IMR-90 (cell line): ENCODE results near the gene PAM. TPM values are rescaled to one million over a fixed set of nuclear protein-coding genes. Genes with fewer than 3 reads are reported as not detected.

ENCODE experiments used
- ATAC-seq: fragments of 200-7000 bp; cut with Tn5 transposase; 2 replicates; pipeline ENCODE4 v1.9.1; 2020; ENCODE audit warnings: low read depth, mild to moderate bottlenecking, moderate library complexity
- BruUV-seq: library from RNA; stranded (reverse); fragments of 400-500 nt; replicated peaks from 2 replicates; lab custom pipeline; 2021; lab: Mats Ljungman, UMichigan
- CTCF ChIA-PET: fragments of 300-600 bp; formaldehyde crosslinking; extraction: SDS; loops from one replicate; lab custom pipeline; 2021; ENCODE audit warnings: antibody characterized with exemption; lab: Yijun Ruan, JAX
- POLR2A ChIA-PET: fragments of 300-600 bp; sonication (Branson Sonifier 250); formaldehyde crosslinking; loops from one replicate; lab custom pipeline; 2022; ENCODE audit warnings: antibody characterized with exemption; ENCODE audit not compliant: unreplicated experiment; lab: Charles Lee
- DNase-seq: peaks from one replicate; pipeline ENCODE4 v3.0.0; 2013
- H2AFZ ChIP-seq: replicated peaks from 2 replicates; pipeline ENCODE3; 2013; ENCODE audit warnings: low read length, mild to moderate bottlenecking; ENCODE audit not compliant: poor library complexity
- H2AK5ac ChIP-seq: 2 replicates; pipeline ENCODE4 v1.6.1; 2013; ENCODE audit warnings: low read depth, low read length, inconsistent platforms
- H2AK9ac ChIP-seq: replicated peaks from 2 replicates; pipeline ENCODE3; 2013; ENCODE audit warnings: mild to moderate bottlenecking, low read depth, low read length, moderate library complexity; ENCODE audit not compliant: poor library complexity
- H2BK120ac ChIP-seq: 2 replicates; pipeline ENCODE4 v1.6.1; 2013; ENCODE audit warnings: low read depth, low read length, inconsistent platforms
- H2BK15ac ChIP-seq: 3 replicates; pipeline ENCODE4 v1.6.1; 2013; ENCODE audit warnings: low read depth, low read length, inconsistent platforms
- H2BK20ac ChIP-seq: 2 replicates; pipeline ENCODE4 v1.6.1; 2013; ENCODE audit warnings: low read depth, mild to moderate bottlenecking, inconsistent platforms, low read length, moderate library complexity
- H2BK5ac ChIP-seq: 2 replicates; pipeline ENCODE4 v1.6.1; 2013; ENCODE audit warnings: mild to moderate bottlenecking, low read depth, low read length, inconsistent platforms; ENCODE audit not compliant: poor library complexity, severe bottlenecking
- H3K14ac ChIP-seq: replicated peaks from 2 replicates; pipeline ENCODE4 v1.6.1; 2013; ENCODE audit warnings: low read depth, low read length, inconsistent platforms
- H3K18ac ChIP-seq: 2 replicates; pipeline ENCODE4 v1.6.1; 2013; ENCODE audit warnings: low read depth, low read length, control low read depth
- H3K23ac ChIP-seq: 2 replicates; pipeline ENCODE4 v1.6.1; 2013; ENCODE audit warnings: low read depth, low read length, inconsistent platforms
- H3K27ac ChIP-seq: 2 replicates; pipeline ENCODE4 v1.5.1; 2013; ENCODE audit warnings: mild to moderate bottlenecking, control low read depth, low read length; ENCODE audit not compliant: insufficient read depth
- H3K27me3 ChIP-seq: 2 replicates; pipeline ENCODE4 v1.6.1; 2013; ENCODE audit warnings: low read length; ENCODE audit not compliant: control insufficient read depth, insufficient read depth
- H3K36me3 ChIP-seq: 2 replicates; pipeline ENCODE4 v1.6.1; 2013; ENCODE audit warnings: low read length, mixed read lengths; ENCODE audit not compliant: control insufficient read depth, insufficient read depth
- H3K4ac ChIP-seq: 2 replicates; pipeline ENCODE4 v1.6.1; 2013; ENCODE audit warnings: low read depth, low read length, inconsistent platforms
- H3K4me1 ChIP-seq: 2 replicates; pipeline ENCODE4 v1.6.1; 2013; ENCODE audit warnings: low read length, mixed read lengths; ENCODE audit not compliant: control insufficient read depth, insufficient read depth
- H3K4me2 ChIP-seq: 2 replicates; pipeline ENCODE4 v1.6.1; 2013; ENCODE audit warnings: low read depth, mild to moderate bottlenecking, control low read depth, low read length, moderate library complexity
- H3K4me3 ChIP-seq: 2 replicates; pipeline ENCODE4 v1.5.1; 2013; ENCODE audit warnings: low read depth, mild to moderate bottlenecking, control low read depth, low read length, moderate library complexity; ENCODE audit not compliant: insufficient read depth
- H3K56ac ChIP-seq: 2 replicates; pipeline ENCODE4 v1.6.1; 2013; ENCODE audit warnings: low read length, inconsistent platforms; ENCODE audit not compliant: insufficient read depth; ENCODE audit errors: extremely low read depth
- H3K79me1 ChIP-seq, 2 experiments: 2 replicates each; pipeline ENCODE4 v1.6.1; 2013; ENCODE audit warnings: low read length in 2 of 2, inconsistent platforms in 1 of 2, low read depth in 1 of 2
- H3K9ac ChIP-seq: 2 replicates; pipeline ENCODE4 v1.6.1; 2013; ENCODE audit warnings: low read depth, low read length, control low read depth
- H3K9me1 ChIP-seq: 2 replicates; pipeline ENCODE4 v1.6.1; 2013; ENCODE audit warnings: low read length, inconsistent platforms; ENCODE audit not compliant: insufficient read depth
- H3K9me3 ChIP-seq: 2 replicates; pipeline ENCODE4 v1.6.1; 2013; ENCODE audit warnings: low read length; ENCODE audit not compliant: control insufficient read depth, insufficient read depth
- H4K20me1 ChIP-seq: 2 replicates; pipeline ENCODE4 v1.6.1; 2013; ENCODE audit warnings: low read length, inconsistent platforms; ENCODE audit not compliant: insufficient read depth
- H4K5ac ChIP-seq: 2 replicates; pipeline ENCODE4 v1.6.1; 2013; ENCODE audit warnings: mild to moderate bottlenecking, low read depth, low read length, control low read depth
- H4K8ac ChIP-seq, 2 experiments: 2 replicates each; pipeline ENCODE4 v1.6.1; 2013; ENCODE audit warnings: low read depth in 2 of 2, low read length in 2 of 2, control low read depth in 1 of 2, inconsistent platforms in 1 of 2
- H4K91ac ChIP-seq: 2 replicates; pipeline ENCODE4 v1.6.1; 2013; ENCODE audit warnings: low read depth, low read length, inconsistent platforms; ENCODE audit not compliant: insufficient read depth
- BHLHE40 ChIP-seq: fragments of 150-350 bp; IDR thresholded peaks from 2 replicates; pipeline ENCODE4 v1.6.1; 2016; ENCODE audit warnings: mild to moderate bottlenecking, low read depth, low read length
- CHD1 ChIP-seq: IDR thresholded peaks from 2 replicates; pipeline ENCODE4 v1.6.1; 2012; ENCODE audit warnings: low read depth, low read length, improper control_type of control experiment
- FOS ChIP-seq: fragments of 150-350 bp; IDR thresholded peaks from 2 replicates; pipeline ENCODE4 v1.6.1; 2016; ENCODE audit warnings: low read depth, low read length
- MAFK ChIP-seq: IDR thresholded peaks from 2 replicates; pipeline ENCODE4 v1.6.1; 2012; ENCODE audit warnings: low read depth, low read length, improper control_type of control experiment
- MAZ ChIP-seq: IDR thresholded peaks from 2 replicates; pipeline ENCODE4 v1.6.1; 2012; ENCODE audit warnings: low read depth, mild to moderate bottlenecking, low read length, improper control_type of control experiment, moderate library complexity, borderline replicate concordance
- MXI1 ChIP-seq: IDR thresholded peaks from 2 replicates; pipeline ENCODE4 v1.6.1; 2012; ENCODE audit warnings: low read depth, mild to moderate bottlenecking, low read length, moderate library complexity, borderline replicate concordance
- POLR2A ChIP-seq: IDR thresholded peaks from 2 replicates; pipeline ENCODE4 v1.6.1; 2012; ENCODE audit warnings: mild to moderate bottlenecking, low read depth, low read length
- RAD21 ChIP-seq: IDR thresholded peaks from 2 replicates; pipeline ENCODE4 v1.6.1; 2012; ENCODE audit warnings: low read length, improper control_type of control experiment
- RCOR1 ChIP-seq: IDR thresholded peaks from 2 replicates; pipeline ENCODE4 v1.6.1; 2012; ENCODE audit warnings: mild to moderate bottlenecking, low read length, improper control_type of control experiment; ENCODE audit not compliant: insufficient replicate concordance
- RFX5 ChIP-seq: IDR thresholded peaks from 2 replicates; pipeline ENCODE4 v1.8.0; 2012; ENCODE audit warnings: low read depth, mild to moderate bottlenecking, low read length, moderate library complexity
- SMC3 ChIP-seq: fragments of 150-350 bp; IDR thresholded peaks from 2 replicates; pipeline ENCODE4 v1.6.1; 2016; ENCODE audit warnings: low read depth, mild to moderate bottlenecking, antibody characterized with exemption, low read length, moderate library complexity
- WGBS, 2 experiments: methylation state at CpG; one replicate each; pipeline versions ENCODE4 v1.1.5 to v1.1.7; 2013; ENCODE audit warnings: missing lambda C conversion rate in 2 of 2; ENCODE audit not compliant: insufficient read length in 1 of 2; ENCODE audit errors: extremely low coverage in 2 of 2; 5-methylcytosine and 5-hydroxymethylcytosine counted together
- dilution Hi-C: fragments of 300-500 bp; cut with HindIII; formaldehyde crosslinking; loops from one replicate; pipeline ENCODE4 v1.14.3; 2018; ENCODE audit warnings: low sequenced_read_pairs; ENCODE audit not compliant: unreplicated experiment
- in situ Hi-C: fragments of 300-500 bp; cut with MboI; formaldehyde crosslinking; loops from 3 replicates; pipeline ENCODE4 v1.14.3; 2019; ENCODE audit warnings: low sequenced_read_pairs, inconsistent platforms, mixed read lengths
- intact Hi-C: fragments of 100-400 bp; cut with micrococcal nuclease; formaldehyde crosslinking; loops from 2 replicates; pipeline ENCODE4 v1.10.0; 2022
- polyA plus RNA-seq, 3 experiments: library from polyadenylated mRNA; depleted of rRNA; stranded (reverse); fragments of >200 nt; gene quantifications; 2 replicates each; pipeline ENCODE4 v1.2.3, GENCODE V29; 2012; ENCODE audit warnings: low replicate concordance in 1 of 3
- total RNA-seq: library from RNA; depleted of rRNA; stranded (reverse); fragments of >200 nt; gene quantifications from 2 replicates; pipeline ENCODE4 v1.2.3, GENCODE V29; 2012
- TF ChIP-seq, protein P1 (sequence below): fragments of 150-350 bp; IDR thresholded peaks from 2 replicates; pipeline ENCODE4 v1.6.1; 2016; ENCODE audit warnings: low read depth, mild to moderate bottlenecking, low read length, moderate library complexity, borderline replicate concordance
- TF ChIP-seq, protein P2 (sequence below): fragments of 150-350 bp; IDR thresholded peaks from 2 replicates; pipeline ENCODE4 v1.6.1; 2017; ENCODE audit warnings: mild to moderate bottlenecking, antibody characterized with exemption, low read length, low read depth

Gene PAM
- total and polyA plus RNA-seq, 2 of the 4 experiments (the other 2 are of a cell fraction): 115 to 179 TPM

DNA sequence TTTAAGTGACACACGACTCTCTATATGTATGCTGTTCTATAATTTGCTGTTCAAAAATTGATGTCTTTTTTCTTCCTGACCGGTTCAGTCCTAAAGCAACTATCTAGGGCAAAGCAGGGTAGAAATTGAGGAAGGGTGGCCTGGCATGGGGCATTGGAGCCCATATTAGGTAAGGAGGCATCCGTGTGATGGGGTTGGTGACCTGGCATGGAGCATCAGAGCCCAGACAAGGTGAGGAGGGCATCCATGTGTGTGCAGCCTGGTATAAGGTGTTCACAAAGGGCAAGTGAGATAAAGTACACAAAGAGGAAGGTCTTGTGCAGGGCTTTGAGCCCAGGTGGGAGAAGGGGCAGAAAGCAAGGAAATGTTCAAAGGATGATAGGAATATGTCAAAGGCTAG is 104.9 kb downstream of the PAM start:
- ChIA-PET CTCF (interaction anchor here (0.7 kb wide), 1 partner anchor 179 kb away, joined by 3 read pairs; no protein-coding TSS in a partner anchor), POLR2A (no interaction called here)
- Histone ChIP-seq H4K8ac (no peak overlapping the region), H4K20me1 (peaks cover 13% of the 10 kb centered on the region; the same call in 1 of the 2 replicates), H3K4me1 (peaks cover 3% of the 10 kb centered on the region), H3K27ac (no peak overlapping the region), H4K5ac (no peak overlapping the region), H3K9me3 (no peaks in the 10 kb centered on the region), H3K36me3 (no peaks in the 10 kb centered on the region), H2AK9ac (peak overlapping the region; percentile 1), H3K27me3 (no peaks in the 10 kb centered on the region), H3K9ac (no peak overlapping the region), H2BK20ac (no peak overlapping the region), H3K14ac (no peak overlapping the region), H2AFZ (no peak overlapping the region), H3K4me2 (no peak overlapping the region), H2BK15ac (no peak overlapping the region), H3K23ac (no peak overlapping the region), H3K18ac (no peak overlapping the region), H3K79me1 (peaks cover 20 to 27% of the 10 kb centered on the region in 2 experiments), H2BK5ac (no peak overlapping the region), H3K56ac (no peak overlapping the region), H2BK120ac (no peak overlapping the region), H3K9me1 (peaks cover 9% of the 10 kb centered on the region), H3K4ac (no peak overlapping the region), H3K4me3 (no peak overlapping the region), H2AK5ac (no peak overlapping the region), H4K91ac (no peak overlapping the region)
- ATAC-seq (no peak), DNase-seq (no peak)
- no TSS peak for BruUV-seq
- TF ChIP-seq, protein P1, sequence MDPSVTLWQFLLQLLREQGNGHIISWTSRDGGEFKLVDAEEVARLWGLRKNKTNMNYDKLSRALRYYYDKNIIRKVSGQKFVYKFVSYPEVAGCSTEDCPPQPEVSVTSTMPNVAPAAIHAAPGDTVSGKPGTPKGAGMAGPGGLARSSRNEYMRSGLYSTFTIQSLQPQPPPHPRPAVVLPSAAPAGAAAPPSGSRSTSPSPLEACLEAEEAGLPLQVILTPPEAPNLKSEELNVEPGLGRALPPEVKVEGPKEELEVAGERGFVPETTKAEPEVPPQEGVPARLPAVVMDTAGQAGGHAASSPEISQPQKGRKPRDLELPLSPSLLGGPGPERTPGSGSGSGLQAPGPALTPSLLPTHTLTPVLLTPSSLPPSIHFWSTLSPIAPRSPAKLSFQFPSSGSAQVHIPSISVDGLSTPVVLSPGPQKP: no peak
- TF ChIP-seq MAZ: no peak
- no peak for TF ChIP-seq RCOR1
- TF ChIP-seq BHLHE40: no peak
- TF ChIP-seq RAD21: no peak
- TF ChIP-seq POLR2A: no peak
- no peak for TF ChIP-seq MXI1
- no peak for TF ChIP-seq FOS
- TF ChIP-seq RFX5: no peak
- TF ChIP-seq SMC3: no peak
- TF ChIP-seq CHD1: no peak
- TF ChIP-seq, protein P2, sequence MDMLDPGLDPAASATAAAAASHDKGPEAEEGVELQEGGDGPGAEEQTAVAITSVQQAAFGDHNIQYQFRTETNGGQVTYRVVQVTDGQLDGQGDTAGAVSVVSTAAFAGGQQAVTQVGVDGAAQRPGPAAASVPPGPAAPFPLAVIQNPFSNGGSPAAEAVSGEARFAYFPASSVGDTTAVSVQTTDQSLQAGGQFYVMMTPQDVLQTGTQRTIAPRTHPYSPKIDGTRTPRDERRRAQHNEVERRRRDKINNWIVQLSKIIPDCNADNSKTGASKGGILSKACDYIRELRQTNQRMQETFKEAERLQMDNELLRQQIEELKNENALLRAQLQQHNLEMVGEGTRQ: no peak
- TF ChIP-seq MAFK: no peak
- WGBS, 2 experiments: 100% methylated on average over 1 of the region's 3 CpGs; no CpG with 5 or more reads in 1 of the 2 experiments
- in situ Hi-C loops (no loop called here), dilution Hi-C loops (no loop called here), intact Hi-C loops (no loop called here)
